GM19455 (cell line): ENCODE measurements around the gene RTKN2.
"Not testable (repeated sequence)": the region's sequence is repeated elsewhere in the genome, so short reads cannot be mapped to it uniquely, and the experiment has no call there.

Experiments
- ATAC-seq: cut with Tn5 transposase; IDR thresholded peaks from one replicate; pipeline ENCODE4 v1.9.1; 2021; ENCODE audit not compliant: unreplicated experiment

Gene RTKN2

DNA sequence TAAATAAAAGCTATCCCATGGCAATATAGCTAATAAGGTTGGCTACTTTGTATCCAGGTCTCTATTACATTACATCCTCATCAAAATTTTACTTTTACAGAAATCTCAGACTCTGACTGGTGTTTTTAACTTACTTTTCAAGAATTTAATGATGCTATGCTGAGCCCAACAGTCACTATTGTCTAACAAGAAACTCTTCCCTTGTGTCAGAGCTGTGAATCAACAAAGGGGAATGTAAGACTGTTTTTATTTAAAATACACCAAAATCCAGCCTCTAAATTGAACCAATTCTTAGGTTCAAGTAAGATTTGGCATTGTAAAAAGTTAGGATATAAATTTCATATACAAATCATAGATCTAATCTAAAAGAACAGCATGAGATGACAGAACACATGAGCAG, 7.0 kb downstream of the RTKN2 start:
- ATAC-seq: no peak

DNA sequence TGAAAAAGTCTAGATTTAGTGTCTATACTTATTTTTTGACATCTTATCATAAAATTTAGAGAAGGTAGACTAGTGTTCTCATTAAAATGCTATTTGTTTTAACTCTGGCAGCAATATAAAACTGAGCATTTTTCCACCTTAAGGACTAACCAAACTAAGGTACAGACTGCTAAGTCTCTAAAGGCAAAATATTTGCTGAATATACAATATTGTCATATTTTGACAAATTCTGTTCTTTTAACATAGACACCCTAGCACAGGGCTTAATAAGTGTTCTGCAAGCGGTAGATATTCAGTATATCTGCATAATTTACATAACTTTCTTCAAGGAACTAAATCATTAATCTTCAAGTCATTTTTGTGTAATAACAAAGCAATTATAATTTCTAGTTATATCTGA, 8.6 kb downstream of the RTKN2 start:
- ATAC-seq: no peak

DNA sequence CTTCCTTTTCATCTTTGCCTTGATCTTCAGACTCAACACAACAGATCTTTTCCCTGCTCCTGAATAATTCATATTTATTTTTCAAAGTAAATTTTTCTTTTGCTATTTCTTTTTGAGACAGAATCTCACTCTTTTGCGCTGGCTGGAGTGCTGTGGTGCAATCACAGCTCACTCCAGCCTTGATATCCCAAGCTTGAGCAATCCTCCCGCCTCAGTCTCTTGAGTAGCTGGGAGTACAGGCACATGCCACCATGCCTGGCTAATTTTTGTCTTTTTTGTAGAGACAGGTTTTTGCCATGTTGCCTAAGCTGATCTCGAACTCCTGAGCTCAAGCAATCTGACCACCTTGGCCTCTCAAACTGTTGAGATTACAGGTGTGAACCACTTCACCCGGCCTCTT, 9.2 kb downstream of the RTKN2 start:
- ATAC-seq: no peak

DNA sequence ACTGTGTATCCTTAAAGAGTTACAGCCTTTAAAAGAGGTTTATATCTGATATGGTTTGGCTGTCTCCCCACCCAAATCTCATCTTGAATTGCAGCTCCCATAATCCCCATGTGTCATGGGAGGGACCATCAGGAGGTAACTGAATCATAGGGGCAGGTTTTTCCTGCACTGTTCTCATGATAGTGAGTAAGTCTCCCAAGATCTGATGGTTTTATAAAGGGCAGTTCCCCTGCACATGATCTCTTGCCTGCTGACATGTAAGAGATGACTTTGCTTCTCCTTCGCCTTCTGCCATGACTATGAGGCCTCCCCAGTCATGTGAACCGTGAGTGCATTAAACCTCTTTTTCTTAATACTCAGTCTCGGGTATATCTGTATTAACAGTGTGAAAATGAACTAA, 9.7 kb downstream of the RTKN2 start:
- no peak for ATAC-seq

DNA sequence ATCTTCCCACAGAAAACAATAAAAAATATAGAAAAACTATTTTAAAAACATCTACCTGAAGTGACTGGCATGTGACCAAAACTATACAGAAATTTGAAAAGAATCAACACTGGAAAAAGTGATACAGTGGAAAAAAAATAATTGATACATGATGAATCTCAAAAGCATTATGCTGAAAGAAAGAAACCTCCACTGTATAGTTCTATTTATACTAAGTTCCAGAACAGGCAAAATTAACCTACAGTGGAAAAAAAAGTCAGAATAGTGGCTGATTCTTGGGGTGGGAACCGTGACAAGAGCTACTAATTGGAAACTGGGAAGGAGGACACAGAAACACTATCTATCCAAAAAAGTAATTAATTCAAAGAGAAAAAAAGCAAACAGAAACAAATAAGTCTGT, 14.9 kb downstream of the RTKN2 start:
- no peak for ATAC-seq

DNA sequence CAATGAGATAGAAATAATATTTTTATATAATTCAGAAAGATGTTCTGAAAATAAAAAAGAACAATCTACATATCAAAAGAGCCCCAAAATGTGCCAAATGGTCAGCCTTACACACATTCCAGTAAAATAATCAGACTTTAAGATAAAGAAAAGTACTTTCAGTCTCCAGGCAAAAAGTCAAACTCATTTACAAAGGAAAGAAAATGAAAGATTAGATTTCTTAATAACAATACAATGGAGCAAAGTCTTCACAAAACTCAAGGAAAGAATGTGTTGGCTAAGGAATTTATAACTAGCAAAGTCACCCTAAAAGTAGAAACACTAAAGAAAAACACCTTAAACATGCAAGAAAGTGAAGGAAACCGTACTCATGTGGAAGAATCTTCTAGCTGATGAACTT, 16.6 kb downstream of the RTKN2 start:
- ATAC-seq: no peak

DNA sequence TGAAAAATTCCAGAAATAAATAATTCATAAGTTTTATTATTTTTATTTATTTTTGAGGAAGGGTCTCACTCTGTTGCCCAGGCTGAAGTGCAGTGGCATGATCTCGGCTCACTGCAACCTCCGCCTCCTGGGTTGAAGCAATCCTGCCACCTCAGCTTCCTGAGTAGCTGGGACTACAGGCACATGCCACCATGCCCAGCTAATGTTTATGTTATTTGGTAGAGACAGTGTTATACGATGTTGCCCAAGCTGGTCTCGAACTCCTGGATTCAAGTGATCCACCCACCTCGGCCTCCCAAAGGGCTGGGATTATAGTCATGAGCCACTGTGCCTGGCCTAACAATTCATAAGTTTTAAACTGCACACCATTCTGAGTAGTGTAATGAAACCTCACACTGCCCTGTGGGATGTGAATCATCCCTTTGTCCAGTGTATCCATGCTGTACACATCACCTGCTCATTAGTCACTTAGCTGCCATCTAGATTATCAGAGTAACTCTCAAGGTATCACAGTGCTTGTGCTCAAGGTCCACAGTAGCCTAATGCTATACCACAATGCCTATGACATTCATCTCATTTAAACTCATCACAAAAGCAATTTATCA, 17.9 kb downstream of the RTKN2 start:
- no peak for ATAC-seq

DNA sequence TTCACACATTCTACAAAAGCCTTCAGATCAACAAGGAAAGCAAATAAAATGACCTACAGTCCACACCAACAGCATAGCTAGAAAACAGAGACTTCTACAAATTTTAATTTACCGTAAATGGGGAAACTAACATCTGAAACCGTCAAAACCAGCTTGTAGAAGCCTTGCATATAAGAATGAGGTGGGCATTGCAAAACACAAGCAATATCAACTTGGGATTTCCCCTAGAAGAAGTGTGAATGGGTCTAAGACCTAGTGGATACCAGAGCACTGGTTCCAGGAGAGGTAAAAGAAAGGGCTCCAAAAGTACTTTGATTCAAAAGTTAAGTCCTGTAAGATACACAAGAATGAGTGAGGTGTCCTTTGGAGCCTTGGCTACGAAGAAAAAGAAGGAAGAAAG, 18.7 kb downstream of the RTKN2 start:
- no peak for ATAC-seq

DNA sequence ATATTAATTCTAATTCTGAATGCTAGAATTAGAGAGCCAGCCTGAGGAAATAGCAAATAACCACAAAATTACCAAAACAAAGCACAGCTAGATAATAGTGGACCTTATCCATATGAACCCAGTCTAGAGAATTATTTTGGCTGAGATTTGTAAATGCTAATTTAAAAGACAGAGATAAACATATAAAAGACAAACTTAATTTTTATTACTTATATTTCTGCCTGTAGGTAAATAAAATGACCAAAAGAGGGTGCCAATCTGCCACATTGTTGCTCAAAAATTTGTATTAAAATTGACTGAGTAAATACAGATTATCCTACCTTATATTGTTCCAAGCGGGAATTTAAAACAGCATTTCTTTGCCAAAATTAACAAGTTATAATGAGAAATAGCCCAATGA, 20.2 kb downstream of the RTKN2 start:
- no peak for ATAC-seq

DNA sequence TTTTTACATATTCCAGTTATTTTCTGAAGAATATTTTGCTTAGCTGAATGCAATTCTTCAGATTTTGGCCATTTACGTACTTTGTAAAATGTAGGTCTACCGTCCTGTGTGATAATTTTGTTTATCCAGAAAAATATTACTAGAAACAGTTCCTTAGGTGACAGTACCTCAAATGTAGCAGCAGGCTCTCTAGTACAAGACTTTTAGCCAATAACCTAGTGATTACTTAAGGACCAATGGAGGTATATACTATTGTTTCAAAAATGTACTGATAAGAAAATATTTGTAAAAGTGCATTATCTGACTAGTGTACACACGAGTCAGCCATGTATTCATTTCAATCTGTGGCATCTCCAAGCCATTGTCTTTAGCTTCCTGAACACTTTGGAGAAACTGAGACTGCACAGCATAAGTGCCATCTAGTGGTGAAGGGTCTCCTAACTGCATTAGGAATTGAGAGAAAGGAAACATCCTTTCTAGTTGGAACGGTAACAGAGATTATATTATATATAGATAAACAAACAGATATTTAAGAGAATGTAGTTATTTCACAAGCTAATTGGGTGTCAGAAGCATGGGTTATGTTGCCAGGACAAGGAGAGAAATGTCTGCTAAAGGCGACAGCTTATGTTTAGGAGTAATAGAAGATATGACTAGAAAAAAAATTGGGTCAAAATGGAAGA, 23.7 kb downstream of the RTKN2 start:
- ATAC-seq: peak; percentile 68

DNA sequence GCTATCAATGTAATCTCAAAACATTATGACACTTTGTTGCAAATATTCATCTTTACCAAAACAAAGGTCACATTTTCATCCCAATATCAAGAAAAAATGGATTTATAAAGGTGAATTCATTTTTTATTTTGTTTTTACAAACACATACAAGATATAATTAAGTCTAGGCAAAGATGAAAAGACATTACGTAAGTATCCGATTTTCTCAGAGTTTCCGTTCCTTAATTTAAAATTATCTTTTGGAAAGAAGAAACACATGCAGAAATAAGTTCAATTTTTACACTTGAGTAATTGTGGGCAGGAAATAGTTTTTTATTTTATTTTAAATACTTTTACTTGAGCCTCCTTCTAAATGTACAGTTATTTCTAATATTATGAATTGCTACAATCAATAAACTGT, 24.6 kb downstream of the RTKN2 start:
- no peak for ATAC-seq

DNA sequence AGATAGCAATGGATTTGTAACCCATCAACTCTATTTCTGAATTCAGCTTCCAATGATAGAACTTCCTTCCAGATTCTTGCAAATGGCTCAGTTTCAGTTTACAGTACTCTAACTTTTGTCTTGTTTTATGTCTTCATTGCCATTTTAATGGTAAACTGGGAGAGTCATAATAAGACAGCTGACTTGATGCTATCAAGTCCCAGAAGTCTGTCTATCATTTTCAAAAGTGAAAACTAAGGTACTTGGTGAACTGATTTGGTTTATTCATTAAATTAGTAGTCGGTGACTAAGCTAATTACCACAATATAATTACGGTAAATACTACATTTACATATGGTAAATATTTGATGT, 25.0 kb downstream of the RTKN2 start:
- peak; percentile 39 for ATAC-seq

DNA sequence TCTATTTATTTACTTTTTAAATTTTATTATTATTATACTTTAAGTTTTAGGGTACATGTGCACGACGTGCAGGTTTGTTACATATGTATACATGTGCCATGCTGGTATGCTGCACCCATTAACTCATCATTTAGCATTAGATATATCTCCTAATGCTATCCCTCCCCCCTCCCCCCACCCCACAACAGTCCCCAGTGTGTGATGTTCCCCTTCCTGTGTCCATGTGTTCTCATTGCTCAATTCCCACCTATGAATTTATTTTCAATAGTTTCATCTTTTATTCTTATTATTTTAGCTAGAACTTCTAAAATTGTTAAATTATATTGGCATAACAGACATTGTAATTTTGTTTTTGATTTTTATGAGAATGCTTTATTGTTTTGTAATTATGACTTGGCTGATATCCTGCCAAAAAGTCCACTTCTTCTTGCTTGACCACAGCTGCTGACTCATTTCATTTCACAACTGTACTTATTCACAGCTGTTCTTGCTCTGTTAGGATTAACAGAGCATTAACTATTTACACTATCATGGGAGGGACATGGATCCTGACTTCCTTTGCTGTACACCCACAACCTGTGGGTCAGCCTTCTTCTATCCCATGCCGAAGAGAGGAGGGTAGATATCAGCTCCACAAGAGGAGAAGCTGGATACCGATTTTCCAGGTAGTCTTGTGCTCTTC, 25.5 kb downstream of the RTKN2 start:
- ATAC-seq: peak; percentile 80

DNA sequence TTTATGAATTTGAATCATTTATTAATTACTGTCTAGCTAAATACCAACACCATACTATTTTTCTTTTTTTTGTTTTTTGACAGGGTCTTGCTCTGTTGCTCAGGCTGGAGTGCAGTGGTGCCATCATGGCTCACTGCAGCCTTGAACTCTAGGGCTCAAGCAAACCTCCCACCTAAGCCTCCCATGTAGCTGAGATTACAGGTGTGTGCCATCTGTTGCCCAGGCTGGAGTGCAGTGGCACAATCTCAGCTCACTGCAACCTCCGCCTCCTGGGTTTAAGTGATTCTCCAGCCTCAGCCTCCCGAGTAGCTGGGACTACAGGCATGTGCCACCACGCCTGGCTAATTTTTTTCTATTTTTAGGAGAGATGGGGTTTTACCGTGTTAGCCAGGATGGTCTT, 27.1 kb downstream of the RTKN2 start:
- ATAC-seq: not testable (repeated sequence)

DNA sequence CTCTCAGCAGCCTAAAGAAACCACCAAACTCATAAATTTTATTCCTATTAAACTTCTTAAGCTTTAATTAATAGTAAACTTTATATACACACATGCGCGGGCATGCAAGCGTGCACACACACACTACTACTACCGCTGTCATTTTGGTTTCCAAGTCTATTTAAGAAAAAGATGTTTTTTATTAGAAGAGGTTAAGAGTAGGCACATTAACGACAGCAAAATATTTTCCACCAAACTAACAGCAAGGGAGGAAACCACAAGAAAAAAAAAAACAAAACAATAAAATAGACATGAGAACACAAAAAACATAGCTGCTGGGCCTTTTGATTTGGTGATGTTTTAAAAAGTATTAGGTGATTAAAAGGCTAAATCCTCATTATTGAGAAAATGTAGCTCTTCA, 28.6 kb downstream of the RTKN2 start:
- no peak for ATAC-seq

DNA sequence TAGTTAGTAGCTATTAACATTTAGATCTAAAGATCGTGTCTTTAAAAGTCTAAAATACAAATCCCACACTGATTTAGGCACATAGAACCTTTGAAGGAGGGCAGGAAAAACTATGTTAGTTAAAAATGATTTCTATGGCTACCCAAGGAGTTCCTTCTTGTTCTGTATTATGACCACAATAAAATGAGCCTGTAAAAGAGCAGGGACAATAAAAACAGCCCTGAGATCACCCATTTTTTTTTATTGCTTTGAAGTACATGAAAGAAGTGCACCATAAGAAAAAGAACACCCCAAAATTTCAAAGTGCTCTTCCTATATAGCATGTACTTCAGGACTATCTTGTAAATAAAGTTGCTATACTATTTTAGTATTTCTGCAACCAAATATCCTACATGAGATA, 29.8 kb downstream of the RTKN2 start:
- ATAC-seq: no peak

DNA sequence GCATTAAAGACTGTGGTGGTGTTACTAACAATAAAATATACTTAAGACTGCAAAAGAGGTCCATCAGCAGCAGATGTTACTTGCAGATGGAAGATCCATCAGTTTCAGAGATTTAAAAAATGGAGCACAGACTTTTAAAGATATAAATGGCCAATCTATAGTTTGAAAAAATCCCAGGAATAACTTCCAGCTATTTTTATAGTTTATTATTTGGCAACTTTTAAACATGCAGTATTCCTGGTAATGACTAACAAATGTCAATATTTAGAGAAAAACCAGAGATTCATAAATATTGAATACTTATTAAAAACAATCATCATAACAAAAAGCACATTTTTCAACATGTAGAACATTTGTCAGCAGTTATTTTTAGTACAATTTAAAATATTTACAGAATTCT, 30.7 kb downstream of the RTKN2 start:
- ATAC-seq: no peak

DNA sequence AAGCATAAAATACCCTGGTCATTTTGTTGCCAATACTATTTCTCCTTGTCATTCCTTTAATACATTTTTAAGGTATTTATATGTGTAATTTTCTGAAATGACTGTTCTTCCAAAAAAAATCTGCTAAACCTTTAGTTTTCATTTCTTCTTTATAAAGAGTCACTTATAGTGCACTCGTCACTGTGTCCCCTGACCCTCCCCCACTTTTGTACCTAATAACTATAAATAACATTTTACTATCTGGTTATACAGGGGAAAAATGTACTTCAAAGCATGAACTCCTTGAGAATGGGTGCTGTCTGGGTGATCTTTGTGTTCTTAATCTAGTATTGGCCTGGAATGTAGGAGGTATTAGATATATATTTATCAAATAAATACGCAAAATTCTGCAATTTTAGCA, 31.1 kb downstream of the RTKN2 start:
- ATAC-seq: no peak

DNA sequence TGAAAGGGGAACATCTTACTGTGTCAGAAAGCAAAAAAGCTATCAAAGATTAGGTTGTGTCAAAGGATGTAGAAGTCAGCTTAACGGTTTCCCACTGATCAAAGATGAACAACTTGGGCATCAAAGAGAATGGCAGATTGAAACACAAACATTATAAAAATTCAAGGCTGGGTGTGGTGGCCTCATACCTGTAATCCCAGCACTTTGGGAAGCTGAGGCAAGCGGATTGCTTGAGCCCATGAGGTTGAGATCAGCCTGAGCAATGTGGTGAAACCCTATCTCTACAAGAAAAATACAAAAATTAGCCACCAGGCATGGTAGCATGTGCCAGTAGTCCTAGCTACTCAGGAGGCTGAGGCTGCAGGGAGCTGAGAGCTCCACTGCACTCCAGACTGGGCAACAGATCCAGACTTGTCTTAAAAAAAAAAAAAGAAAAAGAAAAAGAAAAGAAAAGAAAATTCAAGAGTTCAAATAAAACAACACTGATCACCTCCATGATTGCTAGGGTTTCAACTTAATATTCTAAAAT, 34.5 kb downstream of the RTKN2 start:
- ATAC-seq: no peak

DNA sequence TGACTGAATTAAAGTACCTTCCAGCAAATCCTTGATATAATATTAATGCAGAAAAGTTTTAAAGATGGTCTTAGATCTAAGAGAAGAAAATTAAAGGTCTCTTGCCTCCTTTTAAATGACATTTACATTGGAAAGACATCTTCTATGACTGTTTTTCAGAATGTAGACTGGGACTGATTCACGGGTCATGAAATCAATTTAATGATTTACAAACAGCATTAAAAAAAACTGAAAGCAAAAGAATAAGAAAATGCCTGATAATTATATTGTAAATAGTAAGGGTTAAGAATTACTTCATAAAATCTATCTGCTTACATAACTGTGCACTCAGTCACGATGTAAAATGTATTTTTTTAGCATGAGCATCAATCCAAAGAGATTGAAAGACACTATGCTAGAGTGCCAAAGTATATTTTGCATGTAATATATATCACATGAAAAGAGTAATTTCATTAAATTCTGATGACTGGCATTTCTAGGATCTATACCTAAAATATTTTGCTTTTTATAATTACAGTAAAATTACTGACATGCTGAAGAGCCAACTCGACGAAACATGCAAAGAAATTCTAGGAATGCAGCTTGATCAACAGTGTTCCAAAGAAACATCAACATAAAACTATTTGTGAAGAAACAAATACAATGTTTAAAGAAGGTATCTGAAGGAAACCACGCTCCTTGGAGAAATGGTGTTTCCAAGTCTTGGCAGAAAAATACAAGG, 35.1 kb downstream of the RTKN2 start:
- ATAC-seq: no peak

DNA sequence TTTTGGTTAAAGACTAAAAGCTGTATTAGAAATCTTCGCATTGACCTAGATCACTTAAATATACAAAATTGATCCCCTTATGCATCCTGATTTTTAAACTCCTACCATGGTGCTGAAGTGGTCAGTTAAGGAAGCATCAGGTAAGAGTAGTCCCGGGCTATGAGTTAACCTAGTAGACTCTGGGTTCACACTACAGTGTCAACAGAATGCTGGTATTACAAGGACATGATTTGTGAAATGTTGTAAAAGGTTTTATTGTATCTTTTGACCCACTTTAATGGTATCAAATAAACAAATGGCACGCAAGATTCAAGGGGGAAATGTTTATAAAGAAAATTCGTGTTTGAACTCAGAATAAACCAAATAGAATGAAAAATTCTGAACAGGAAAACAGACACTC, 36.8 kb downstream of the RTKN2 start:
- ATAC-seq: no peak

DNA sequence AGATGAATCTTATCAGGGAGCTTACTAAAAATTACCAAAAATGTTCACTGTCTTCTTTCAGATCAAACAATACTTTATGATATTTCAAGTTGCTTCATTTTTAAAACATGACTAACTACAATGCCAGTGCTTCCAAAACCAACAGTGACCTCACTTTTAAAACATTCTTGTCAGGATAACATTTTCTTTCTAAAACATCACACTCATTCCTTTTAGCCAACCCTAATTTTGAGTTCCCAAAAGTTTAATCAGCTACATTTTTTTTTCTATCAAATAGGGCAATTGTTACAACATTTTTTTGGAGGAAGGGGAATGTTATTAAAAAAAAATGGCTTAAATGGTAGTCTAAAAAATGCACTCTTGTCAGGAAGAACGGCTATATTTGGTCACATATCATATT, 37.3 kb downstream of the RTKN2 start:
- ATAC-seq: no peak
